DOHH2 (cell line): ENCODE measurements around the gene RNF34.

Experiments
- H3F3A ChIP-seq: fragments of 200-600 bp; sonication (generic), shearing (Covaris generic); 2 replicates; pipeline ENCODE4 v1.6.0; 2016; ENCODE audit warnings: antibody characterized with exemption, mild to moderate bottlenecking; ENCODE audit not compliant: control insufficient read depth, insufficient read depth
- H3K27ac ChIP-seq: fragments of 200-600 bp; sonication (generic); 2 replicates; pipeline ENCODE4 v1.5.1; 2014; ENCODE audit warnings: low read depth, mild to moderate bottlenecking, low read length, moderate library complexity
- H3K27me3 ChIP-seq: fragments of 200-600 bp; sonication (generic); 2 replicates; pipeline ENCODE4 v1.6.1; 2014; ENCODE audit warnings: mild to moderate bottlenecking, low read length, mixed read lengths; ENCODE audit not compliant: control insufficient read depth
- H3K36me3 ChIP-seq: fragments of 200-600 bp; sonication (generic); 2 replicates; pipeline ENCODE4 v1.6.1; 2014; ENCODE audit warnings: mild to moderate bottlenecking, low read length, moderate library complexity, mixed read lengths; ENCODE audit not compliant: control insufficient read depth
- H3K4me1 ChIP-seq: fragments of 200-600 bp; sonication (generic); 2 replicates; pipeline ENCODE4 v1.6.1; 2014; ENCODE audit warnings: mild to moderate bottlenecking, low read length, mixed read lengths; ENCODE audit not compliant: control insufficient read depth
- H3K4me2 ChIP-seq: fragments of 200-600 bp; sonication (generic); 2 replicates; pipeline ENCODE4 v1.6.0; 2014; ENCODE audit warnings: mild to moderate bottlenecking, low read length, moderate library complexity
- H3K4me3 ChIP-seq: fragments of 200-600 bp; sonication (generic); 2 replicates; pipeline ENCODE4 v1.5.1; 2014; ENCODE audit warnings: mild to moderate bottlenecking, low read length, mixed read lengths
- H3K79me2 ChIP-seq: fragments of 200-600 bp; sonication (generic); 2 replicates; pipeline ENCODE4 v1.6.1; 2014; ENCODE audit warnings: mild to moderate bottlenecking, low read length, mixed read lengths; ENCODE audit not compliant: control insufficient read depth
- H3K9me2 ChIP-seq: fragments of 200-600 bp; sonication (generic); replicated peaks from 2 replicates; pipeline ENCODE4 v1.6.1; 2014; ENCODE audit warnings: mild to moderate bottlenecking, low read length, mixed read lengths; ENCODE audit not compliant: control insufficient read depth
- H3K9me3 ChIP-seq: fragments of 200-600 bp; sonication (generic); 2 replicates; pipeline ENCODE4 v1.6.1; 2014; ENCODE audit warnings: antibody characterized with exemption, low read length, mixed read lengths; ENCODE audit not compliant: control insufficient read depth, insufficient read depth
- H4K20me1 ChIP-seq: fragments of 200-600 bp; sonication (generic); 2 replicates; pipeline ENCODE4 v1.6.0; 2014; ENCODE audit warnings: low read depth, mild to moderate bottlenecking, antibody characterized with exemption, low read length, moderate library complexity; ENCODE audit not compliant: control insufficient read depth, insufficient read depth
- CTCF ChIP-seq: fragments of 200-600 bp; sonication (generic); IDR thresholded peaks from one replicate; pipeline ENCODE4 v1.5.1; 2014; ENCODE audit warnings: antibody characterized with exemption, mild to moderate bottlenecking, low read depth, low read length; ENCODE audit not compliant: poor library complexity, severe bottlenecking
- EZH2phosphoT487 ChIP-seq: fragments of 200-600 bp; sonication (generic); IDR thresholded peaks from 2 replicates; pipeline ENCODE4 v1.6.1; 2017; ENCODE audit warnings: borderline replicate concordance, mild to moderate bottlenecking, antibody characterized with exemption, low read length, moderate library complexity, mixed read lengths

The RNF34 gene

GRCh38 chr12:121438905-121439304, 39.0 kb downstream of the RNF34 start:
- Histone ChIP-seq H3F3A (no peaks in the 10 kb centered on the region), H3K79me2 (peaks cover 16% of the 10 kb centered on the region), H3K4me2 (no peak overlapping the region), H3K27ac (no peak overlapping the region), H3K4me3 (no peak overlapping the region), H3K36me3 (peaks cover 97% of the 10 kb centered on the region), H3K9me2 (no peaks in the 10 kb centered on the region), H4K20me1 (no peaks in the 10 kb centered on the region), H3K4me1 (no peaks in the 10 kb centered on the region), H3K9me3 (no peaks in the 10 kb centered on the region; the same call in 1 of the 2 replicates), H3K27me3 (no peaks in the 10 kb centered on the region)
- TF ChIP-seq EZH2phosphoT487 (no peak), CTCF (no peak)

DNA sequence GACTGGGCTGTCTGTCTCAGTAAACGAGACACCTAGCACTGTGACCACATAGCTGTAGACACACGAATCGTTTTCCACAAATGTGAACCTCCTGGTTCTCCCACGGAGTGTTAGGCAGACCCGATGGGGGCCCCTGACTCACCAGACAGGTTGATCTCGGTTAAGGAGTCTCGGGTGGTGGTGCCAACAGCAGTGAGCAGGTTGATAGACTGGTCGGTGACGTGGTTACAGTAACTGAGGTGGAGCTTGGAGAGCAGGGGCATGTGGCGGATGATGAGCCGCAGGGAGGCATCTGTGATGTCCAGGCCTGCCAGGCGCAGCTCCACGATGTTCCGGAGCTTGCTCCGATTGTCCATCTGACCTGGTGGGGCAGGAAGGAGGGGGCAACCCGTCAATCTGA, 39.8 kb downstream of the RNF34 start:
- no peaks in the 10 kb centered on the region for H3F3A ChIP-seq
- peaks cover 16% of the 10 kb centered on the region for H3K79me2 ChIP-seq
- TF ChIP-seq EZH2phosphoT487 (no peak), CTCF (no peak)
- H3K9me2 ChIP-seq = no peaks in the 10 kb centered on the region
- no peak overlapping the region for H3K4me2 ChIP-seq
- no peak overlapping the region for H3K4me3 ChIP-seq
- peaks cover 97% of the 10 kb centered on the region for H3K36me3 ChIP-seq
- no peaks in the 10 kb centered on the region for H3K27me3 ChIP-seq
- H4K20me1 ChIP-seq = no peaks in the 10 kb centered on the region
- H3K9me3 ChIP-seq = no peaks in the 10 kb centered on the region; the same call in 1 of the 2 replicates
- no peaks in the 10 kb centered on the region for H3K4me1 ChIP-seq
- no peak overlapping the region for H3K27ac ChIP-seq

DNA sequence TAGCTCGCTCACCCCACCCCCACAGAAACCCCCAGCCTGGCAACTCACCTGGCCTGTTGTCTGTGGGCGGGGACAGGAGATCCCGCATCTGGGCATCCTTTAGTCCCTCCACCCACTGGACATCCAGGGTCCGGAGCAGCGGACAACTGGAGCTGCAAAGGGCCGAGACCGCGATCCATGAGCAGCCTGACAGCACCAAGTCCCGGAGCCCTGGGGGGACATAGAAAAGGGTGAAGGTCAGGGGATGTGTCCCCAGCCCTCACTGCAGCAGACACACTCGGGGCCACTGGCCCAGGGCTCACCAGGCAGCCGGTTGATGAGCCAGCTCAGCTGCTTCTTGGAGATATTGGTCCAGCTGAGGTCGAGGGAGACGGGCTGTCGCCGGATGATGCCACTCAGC, 40.9 kb downstream of the RNF34 start:
- H3K36me3 ChIP-seq = peaks cover 99% of the 10 kb centered on the region
- TF ChIP-seq EZH2phosphoT487 (no peak), CTCF (no peak)
- H3K79me2 ChIP-seq = peaks cover 18% of the 10 kb centered on the region
- no peaks in the 10 kb centered on the region for H3K27me3 ChIP-seq
- H3K27ac ChIP-seq = no peak overlapping the region
- H3K4me1 ChIP-seq = no peaks in the 10 kb centered on the region
- no peaks in the 10 kb centered on the region; the same call in 1 of the 2 replicates for H3K9me3 ChIP-seq
- no peaks in the 10 kb centered on the region for H3F3A ChIP-seq
- no peaks in the 10 kb centered on the region for H3K9me2 ChIP-seq
- no peak overlapping the region for H3K4me3 ChIP-seq
- no peak overlapping the region for H3K4me2 ChIP-seq
- no peaks in the 10 kb centered on the region for H4K20me1 ChIP-seq

GRCh38 chr12:121441555-121441954, 41.6 kb downstream of the RNF34 start:
- H3F3A ChIP-seq = no peaks in the 10 kb centered on the region
- no peak overlapping the region for H3K4me2 ChIP-seq
- H3K79me2 ChIP-seq = peaks cover 18% of the 10 kb centered on the region
- peaks cover 93% of the 10 kb centered on the region for H3K36me3 ChIP-seq
- no peaks in the 10 kb centered on the region for H3K27me3 ChIP-seq
- H3K27ac ChIP-seq = no peak overlapping the region
- no peaks in the 10 kb centered on the region for H3K9me2 ChIP-seq
- H3K4me1 ChIP-seq = no peaks in the 10 kb centered on the region
- H3K9me3 ChIP-seq = no peaks in the 10 kb centered on the region; the same call in 1 of the 2 replicates
- no peak overlapping the region for H3K4me3 ChIP-seq
- no peaks in the 10 kb centered on the region for H4K20me1 ChIP-seq
- TF ChIP-seq CTCF (no peak), EZH2phosphoT487 (no peak)
